GM19468 (cell line): ENCODE data around the gene CYP2U1.

Experiments used
- ATAC-seq: cut with Tn5 transposase; IDR thresholded peaks from one replicate; pipeline ENCODE4 v1.9.1; 2021; ENCODE audit warnings: mild to moderate bottlenecking, moderate library complexity, moderate number of reproducible peaks; ENCODE audit not compliant: unreplicated experiment; ENCODE audit errors: extremely low read depth

CYP2U1 gene

GRCh38 chr4:107977966-107978705, 46.8 kb downstream of the CYP2U1 start:
- ATAC-seq: no peak

GRCh38 chr4:107978716-107979451, 47.5 kb downstream of the CYP2U1 start:
- ATAC-seq: no peak

GRCh38 chr4:107987916-107988762, 56.8 kb downstream of the CYP2U1 start:
- ATAC-seq: no peak

- ATAC-seq: no peak
Observed at GRCh38 chr4:107988763-107989035, 57.4 kb downstream of the CYP2U1 start.

GRCh38 chr4:107989162-107989536, 57.8 kb downstream of the CYP2U1 start:
- ATAC-seq: no peak

- peak; percentile 97 for ATAC-seq
Observed at GRCh38 chr4:107989537-107990386, 58.4 kb downstream of the CYP2U1 start, which contains the start of gene HADH. TSS of gene HADH (plus strand) at chr4:107989889. CDS start at chr4:107989933, 44 bp downstream.

- ATAC-seq: no peak
Observed at GRCh38 chr4:107991945-107992630, 60.7 kb downstream of the CYP2U1 start.

GRCh38 chr4:107993969-107994368, 62.6 kb downstream of the CYP2U1 start:
- ATAC-seq: peak; percentile 19

- no peak for ATAC-seq
Observed at GRCh38 chr4:107994894-107995293, 63.5 kb downstream of the CYP2U1 start.

- no peak for ATAC-seq
Observed at GRCh38 chr4:107996949-107997788, 65.8 kb downstream of the CYP2U1 start.

GRCh38 chr4:107997794-107998193, 66.4 kb downstream of the CYP2U1 start:
- ATAC-seq: no peak

- ATAC-seq: no peak
Observed at GRCh38 chr4:107999932-108000539, 68.7 kb downstream of the CYP2U1 start.

GRCh38 chr4:108001540-108002135, 70.3 kb downstream of the CYP2U1 start:
- ATAC-seq: no peak
